HFF-Myc (cell line): Measurements from ENCODE around the gene NREP.

Experiments
- DNase-seq: peaks from one replicate; pipeline ENCODE4 v3.0.0-alpha.2; 2011; ENCODE audit warnings: low read depth; ENCODE audit errors: extremely low read depth
- H3K4me3 ChIP-seq: replicated peaks from 2 replicates; pipeline ENCODE4 v1.5.1; 2011; ENCODE audit warnings: low read depth, mild to moderate bottlenecking, control low read depth, low read length
- CTCF ChIP-seq: IDR thresholded peaks from 2 replicates; pipeline ENCODE4 v1.5.1; 2012; ENCODE audit warnings: mild to moderate bottlenecking, low read depth, low read length, control low read depth; ENCODE audit errors: missing control alignments

The NREP gene

GRCh38 chr5:111792471-111793058, 35.6 kb upstream of the NREP start:
- H3K4me3 ChIP-seq: no peak overlapping the region
- DNase-seq: no peak
- TF ChIP-seq CTCF: no peak

DNA sequence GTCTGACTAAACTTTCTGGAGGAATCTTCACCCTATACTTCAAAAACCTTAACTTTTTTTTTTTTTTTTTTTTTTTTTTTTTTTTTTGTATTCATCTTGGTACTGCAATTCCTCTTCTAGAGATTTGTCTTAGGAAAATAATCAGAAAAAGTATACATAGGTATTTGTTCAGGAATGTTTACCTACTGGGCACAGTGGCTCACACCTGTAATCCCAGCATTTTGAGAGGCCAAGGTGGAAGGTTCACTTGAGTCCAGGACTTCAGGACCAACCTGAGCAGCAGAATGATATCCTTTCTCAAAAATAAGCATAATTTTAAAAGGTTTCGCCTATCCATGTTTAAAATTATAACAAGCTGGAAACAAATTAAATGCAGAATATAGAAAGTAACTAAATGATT, 33.3 kb upstream of the NREP start:
- no peak overlapping the region for H3K4me3 ChIP-seq
- TF ChIP-seq CTCF: no peak
- DNase-seq: no peak

GRCh38 chr5:111787006-111787405, 30.0 kb upstream of the NREP start:
- H3K4me3 ChIP-seq: no peak overlapping the region
- DNase-seq: no peak
- no peak for TF ChIP-seq CTCF

DNA sequence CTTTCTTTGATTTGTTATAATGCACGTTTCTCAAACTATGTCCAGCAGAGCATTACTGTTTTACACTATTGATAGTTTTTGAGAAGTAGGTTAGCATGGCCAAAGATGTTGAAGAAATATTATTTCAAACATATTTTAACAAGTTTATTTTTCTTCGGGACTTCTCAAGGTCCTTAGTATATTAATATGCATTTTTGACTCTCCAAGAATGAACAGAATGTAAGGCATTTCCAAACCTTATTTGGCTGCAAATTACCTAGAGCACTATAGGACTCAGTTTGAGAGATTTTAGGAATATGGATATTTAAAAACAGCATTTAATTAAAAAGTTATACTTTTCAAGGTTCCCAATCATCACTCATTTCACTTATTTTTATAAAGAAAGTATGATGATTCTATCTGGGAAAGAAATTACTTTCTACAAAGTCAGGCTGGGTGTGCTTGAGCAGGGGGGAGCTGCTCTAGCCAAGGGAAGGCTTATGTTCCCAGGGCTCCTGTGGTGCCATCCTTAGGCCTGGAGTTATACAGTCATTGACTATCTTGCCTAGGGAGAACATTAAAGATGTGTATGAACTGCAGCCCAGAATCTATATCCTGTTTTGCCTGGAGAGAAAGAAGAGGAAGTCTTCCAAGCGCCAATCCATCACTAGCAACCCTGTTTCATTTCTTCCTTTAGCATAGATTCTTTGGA, 27.6 kb upstream of the NREP start:
- no peak overlapping the region for H3K4me3 ChIP-seq
- TF ChIP-seq CTCF: no peak
- DNase-seq: no peak

- no peak for DNase-seq
- no peak overlapping the region for H3K4me3 ChIP-seq
- TF ChIP-seq CTCF: no peak
These were observed 26.5 kb upstream of the NREP start for GRCh38 chr5:111783537-111783936.

DNA sequence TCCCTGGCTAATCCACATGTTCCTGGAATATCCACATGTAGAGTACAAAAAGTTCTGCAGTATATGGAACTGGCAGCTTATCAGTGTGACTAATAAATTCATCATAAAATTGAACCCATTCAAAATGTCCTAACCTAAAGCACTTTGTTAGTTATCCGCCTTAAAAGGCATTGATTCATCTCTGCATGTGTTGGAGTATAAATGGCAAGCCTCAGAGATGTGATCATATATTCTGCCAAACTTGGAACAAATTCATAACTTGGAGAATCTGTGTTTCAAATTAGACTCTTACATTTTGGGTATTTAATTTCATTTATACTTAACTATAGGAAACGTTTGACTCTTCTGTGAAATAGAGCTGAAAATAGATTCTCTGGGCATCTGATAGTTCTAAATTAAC, 25.2 kb upstream of the NREP start:
- no peak for TF ChIP-seq CTCF
- no peak overlapping the region for H3K4me3 ChIP-seq
- DNase-seq: no peak
